GM12865 (cell line): ENCODE results near the gene RGMA.

Source experiments
- DNase-seq: peaks from one replicate; pipeline ENCODE4 v3.0.0; 2010; ENCODE audit warnings: low read depth
- H3K4me3 ChIP-seq: 2 replicates; pipeline ENCODE4 v1.5.1; 2011; ENCODE audit warnings: mild to moderate bottlenecking, low read depth, low read length, control low read depth
- TF ChIP-seq, protein P1 (sequence below): IDR thresholded peaks from 2 replicates; pipeline ENCODE4 v1.5.1; 2011; ENCODE audit warnings: low read length, control low read depth, low read depth, inconsistent platforms; ENCODE audit not compliant: insufficient read depth; ENCODE audit errors: missing control alignments

The RGMA gene

DNA sequence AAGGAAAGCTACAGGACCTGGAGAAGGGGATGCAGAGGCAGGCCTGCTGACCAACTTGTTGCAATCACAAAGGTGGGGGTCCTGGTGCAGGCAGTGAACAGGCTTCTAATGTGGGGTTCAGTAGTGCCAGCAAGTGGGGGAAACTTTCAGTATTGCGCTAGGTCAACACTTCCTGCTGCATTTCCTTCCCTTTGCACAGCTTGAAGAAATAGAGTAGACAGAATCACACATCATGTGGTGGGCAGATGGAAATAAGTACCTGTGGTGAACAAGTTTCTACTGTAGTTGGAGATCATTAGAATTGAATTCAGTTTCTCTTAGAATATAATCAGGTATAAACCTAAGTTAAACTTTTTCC, 63.4 kb downstream of the RGMA start:
- no peak for DNase-seq
- no peak overlapping the region for H3K4me3 ChIP-seq
- TF ChIP-seq, protein P1, sequence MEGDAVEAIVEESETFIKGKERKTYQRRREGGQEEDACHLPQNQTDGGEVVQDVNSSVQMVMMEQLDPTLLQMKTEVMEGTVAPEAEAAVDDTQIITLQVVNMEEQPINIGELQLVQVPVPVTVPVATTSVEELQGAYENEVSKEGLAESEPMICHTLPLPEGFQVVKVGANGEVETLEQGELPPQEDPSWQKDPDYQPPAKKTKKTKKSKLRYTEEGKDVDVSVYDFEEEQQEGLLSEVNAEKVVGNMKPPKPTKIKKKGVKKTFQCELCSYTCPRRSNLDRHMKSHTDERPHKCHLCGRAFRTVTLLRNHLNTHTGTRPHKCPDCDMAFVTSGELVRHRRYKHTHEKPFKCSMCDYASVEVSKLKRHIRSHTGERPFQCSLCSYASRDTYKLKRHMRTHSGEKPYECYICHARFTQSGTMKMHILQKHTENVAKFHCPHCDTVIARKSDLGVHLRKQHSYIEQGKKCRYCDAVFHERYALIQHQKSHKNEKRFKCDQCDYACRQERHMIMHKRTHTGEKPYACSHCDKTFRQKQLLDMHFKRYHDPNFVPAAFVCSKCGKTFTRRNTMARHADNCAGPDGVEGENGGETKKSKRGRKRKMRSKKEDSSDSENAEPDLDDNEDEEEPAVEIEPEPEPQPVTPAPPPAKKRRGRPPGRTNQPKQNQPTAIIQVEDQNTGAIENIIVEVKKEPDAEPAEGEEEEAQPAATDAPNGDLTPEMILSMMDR: no peak

DNA sequence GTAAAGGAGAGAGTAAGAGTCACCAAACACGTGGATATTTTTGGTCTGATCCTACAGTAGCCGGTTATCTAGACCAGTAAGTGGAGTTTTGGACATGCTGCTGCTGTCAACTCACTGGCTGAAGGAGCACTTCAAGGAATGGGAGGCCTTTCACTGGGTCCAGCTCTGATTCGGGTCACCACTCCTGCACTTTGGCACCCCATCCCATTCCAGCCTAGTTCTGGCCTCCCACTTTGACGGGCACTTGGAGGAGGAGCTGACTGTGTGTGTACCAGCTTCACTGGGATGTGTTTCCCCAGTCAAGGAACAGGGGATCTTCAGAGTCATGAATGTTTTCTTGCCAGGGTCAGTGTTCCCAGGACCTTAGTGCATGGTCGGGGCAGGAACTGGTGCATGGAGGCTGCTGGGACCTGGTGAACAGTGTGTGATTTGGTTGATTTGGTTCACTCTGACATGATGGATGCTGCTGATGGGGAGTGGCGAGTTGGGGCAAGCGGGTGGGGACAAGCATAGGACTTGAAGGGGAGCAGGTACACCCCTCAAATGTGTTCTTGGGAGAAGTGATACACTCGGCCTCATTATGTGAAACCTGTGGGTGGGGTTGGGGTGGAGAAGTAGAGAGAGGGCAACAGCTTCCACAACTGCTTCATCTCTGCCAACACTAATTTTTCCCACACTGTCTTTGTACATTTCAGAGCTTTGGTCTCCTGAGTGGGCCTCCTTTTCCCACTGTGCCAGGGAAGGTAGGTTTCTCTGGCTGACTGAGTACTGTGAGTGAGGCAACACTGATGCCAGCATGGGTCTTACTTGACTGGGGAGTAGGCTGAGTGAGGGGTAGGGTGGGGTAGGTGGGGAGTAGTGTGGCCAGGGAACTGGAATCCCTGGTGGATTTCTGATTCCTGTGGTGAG, 64.0 kb downstream of the RGMA start:
- TF ChIP-seq, protein P1: no peak
- H3K4me3 ChIP-seq: no peak overlapping the region
- no peak for DNase-seq

DNA sequence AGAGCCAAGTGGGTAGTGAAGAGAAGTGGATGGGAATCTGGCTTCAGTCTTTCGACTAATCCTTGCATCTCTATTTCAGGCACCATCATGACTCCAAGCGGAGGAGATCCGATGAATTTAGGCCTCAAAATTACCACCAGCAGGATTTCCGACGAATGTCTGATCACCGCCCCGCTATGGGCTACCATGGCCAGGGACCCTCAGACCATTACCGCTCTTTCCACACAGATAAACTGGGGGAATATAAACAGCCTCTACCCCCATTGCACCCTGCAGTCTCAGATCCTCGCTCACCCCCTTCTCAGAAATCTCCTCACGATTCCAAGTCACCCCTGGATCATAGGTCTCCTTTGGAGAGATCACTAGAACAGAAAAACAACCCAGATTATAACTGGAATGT, 64.7 kb downstream of the RGMA start:
- no peak overlapping the region for H3K4me3 ChIP-seq
- DNase-seq: no peak
- TF ChIP-seq, protein P1: no peak

DNA sequence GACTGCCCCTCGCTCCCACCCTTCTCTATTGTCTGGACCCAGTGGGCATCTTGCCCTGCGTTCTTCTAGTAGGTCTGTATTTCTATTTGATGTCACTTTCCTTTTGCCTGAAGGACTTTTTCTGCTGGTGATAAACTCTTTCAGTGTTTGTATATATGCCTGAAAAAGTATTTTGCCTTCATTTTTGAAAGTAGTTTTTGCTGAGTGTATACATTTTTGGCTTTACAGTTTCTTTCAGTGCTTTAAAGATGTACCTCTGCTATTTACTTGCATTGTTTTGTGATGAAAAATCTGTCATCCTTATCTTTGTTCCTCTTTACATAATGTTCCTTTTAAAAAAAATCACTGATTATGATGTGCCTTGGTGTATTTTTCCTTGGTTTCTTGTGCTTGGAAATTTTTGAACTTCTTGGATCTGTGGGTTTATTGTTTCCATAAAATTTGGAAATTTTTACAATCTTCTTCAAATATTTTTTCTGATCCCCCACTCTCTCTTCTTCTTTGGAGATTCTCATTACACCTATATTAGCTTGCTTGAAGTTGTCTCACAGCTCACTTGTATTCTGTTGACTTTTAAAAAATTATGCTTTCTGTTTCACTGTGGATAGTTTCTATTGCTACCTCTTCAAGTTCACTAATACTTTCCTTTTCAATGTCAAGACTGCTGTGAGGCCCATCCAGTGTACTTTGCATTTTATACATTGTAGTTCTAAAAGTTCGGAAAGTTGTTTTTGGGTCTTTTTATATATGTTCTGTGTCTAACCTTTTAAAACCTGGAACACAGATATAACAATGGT, 67.8 kb downstream of the RGMA start:
- peak; percentile 40 for DNase-seq
- TF ChIP-seq, protein P1: no peak
- H3K4me3 ChIP-seq: no peak overlapping the region

DNA sequence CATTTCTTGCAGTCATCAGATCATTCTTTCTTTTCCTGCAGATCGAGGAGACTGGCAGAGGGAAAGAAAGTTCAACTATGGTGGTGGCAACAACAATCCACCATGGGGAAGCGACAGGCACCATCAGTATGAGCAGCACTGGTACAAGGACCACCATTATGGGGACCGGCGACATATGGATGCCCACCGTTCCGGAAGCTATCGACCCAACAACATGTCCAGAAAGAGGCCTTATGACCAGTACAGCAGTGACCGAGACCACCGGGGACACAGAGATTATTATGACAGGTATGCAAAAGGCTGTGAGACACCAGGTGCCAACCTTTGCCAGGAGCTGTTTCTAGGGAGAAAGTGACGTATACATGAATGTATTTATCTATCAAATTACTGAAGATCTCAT, 69.0 kb downstream of the RGMA start:
- no peak for DNase-seq
- no peak overlapping the region for H3K4me3 ChIP-seq
- TF ChIP-seq, protein P1: no peak

DNA sequence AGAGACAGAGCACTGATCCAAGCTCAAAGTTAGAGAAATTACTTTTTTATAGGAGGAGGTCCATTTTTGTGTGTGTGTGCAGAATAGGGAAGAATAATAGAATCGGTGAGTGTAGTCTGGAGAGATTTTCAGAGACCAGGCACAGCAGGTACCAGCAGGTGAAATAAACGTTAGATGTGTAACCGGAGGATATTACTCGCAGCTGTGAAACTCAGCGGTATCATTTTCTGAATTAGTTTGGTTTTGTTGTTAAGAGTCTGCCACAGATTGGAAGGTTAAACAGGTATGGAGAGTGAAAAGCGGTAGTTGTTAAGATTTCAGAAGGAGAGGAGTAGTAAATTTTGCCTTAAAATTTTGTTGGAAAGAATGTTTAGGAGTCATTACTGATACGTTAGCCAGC, 69.9 kb downstream of the RGMA start:
- TF ChIP-seq, protein P1: no peak
- H3K4me3 ChIP-seq: no peak overlapping the region
- DNase-seq: no peak
